ENCODE data around the gene FRMD4A. TPM values are rescaled to one million over a fixed set of nuclear protein-coding genes. Genes with fewer than 3 reads are reported as not detected.
A peak's percentile ranks its signal among the peaks of the same experiment; 100 is the strongest.

The FRMD4A gene
- polyA plus RNA-seq, 1 donor (not counting 4 experiments of a cell fraction or from before 2014, with no cell fraction given): 12.9 TPM

DNA sequence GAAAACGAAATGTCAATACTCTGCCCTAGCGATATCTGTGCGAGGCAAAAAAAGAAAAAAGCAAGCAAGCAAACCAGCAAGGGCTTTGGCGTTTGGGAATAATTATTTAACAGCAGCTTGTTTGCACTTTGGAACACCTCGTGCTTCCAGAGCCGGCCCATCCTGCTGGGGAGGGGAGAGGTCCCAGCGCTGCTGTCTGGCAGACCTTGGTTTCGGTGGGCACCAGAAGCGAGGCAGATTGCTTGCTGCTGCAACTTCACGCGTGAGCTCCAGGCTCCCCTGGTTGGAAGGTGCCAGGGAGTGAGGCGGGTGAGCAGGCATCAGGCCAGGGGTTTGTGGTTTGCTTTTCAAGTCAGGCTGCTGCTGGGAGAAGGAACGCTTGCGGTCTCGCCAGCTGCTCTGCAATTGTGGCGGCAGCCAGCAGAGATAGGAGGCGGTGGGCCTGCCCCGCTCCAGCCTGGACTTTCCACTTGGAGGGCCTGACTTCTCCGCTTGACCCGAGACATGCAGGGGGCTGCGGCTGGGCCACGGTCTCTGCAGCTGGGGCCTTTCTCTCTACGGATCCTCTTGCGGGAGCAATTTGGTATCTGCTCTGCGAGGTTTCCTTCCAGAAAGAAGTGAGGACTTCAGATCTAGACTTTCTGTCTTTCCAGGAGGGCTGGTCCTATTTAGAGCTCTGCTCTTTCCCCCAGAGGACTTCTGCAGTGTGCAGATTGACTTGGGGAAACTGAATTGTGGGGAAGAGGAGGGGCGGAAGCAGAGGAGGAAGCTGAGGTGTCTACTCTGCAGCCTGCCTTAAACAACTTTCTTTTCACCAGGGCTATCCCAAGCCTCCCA lies 612.6 kb downstream of the FRMD4A start:
- H3K27ac ChIP-seq (ENCODE audit: control insufficient read depth, insufficient read depth, low read length): peak overlapping the region; percentile 78
- H3K4me1 ChIP-seq (ENCODE audit: control insufficient read depth, extremely low read depth, insufficient read depth, low read length): peaks cover 26% of the 10 kb centered on the region
- H3K27me3 ChIP-seq (ENCODE audit: control insufficient read depth, extremely low read depth, insufficient read depth, low read length): no peaks in the 10 kb centered on the region
- no peaks in the 10 kb centered on the region for H3K36me3 ChIP-seq (ENCODE audit: control insufficient read depth in 2 of 2, extremely low read depth in 1 of 2, insufficient read depth in 2 of 2, low read length in 2 of 2)
- dilution Hi-C loops (cut with MboI; ENCODE audit: extremely low pct_ligation_motif_present, low sequenced_read_pairs): no loop called here
- H3K4me3 ChIP-seq (ENCODE audit: control insufficient read depth in 2 of 3, extremely low read depth in 1 of 3, insufficient read depth in 2 of 3, low read depth in 1 of 3, low read length in 3 of 3): peak overlapping the region; percentile 23 to 71 (median 66)
- H3K9me1 ChIP-seq (ENCODE audit: control insufficient read depth, extremely low read depth, insufficient read depth, low read length): no peaks in the 10 kb centered on the region
- no peaks in the 10 kb centered on the region for H4K20me1 ChIP-seq (ENCODE audit: control insufficient read depth, extremely low read depth, insufficient read depth, low read length)
- H3K9me3 ChIP-seq (ENCODE audit: control insufficient read depth, low read depth, low read length): no peaks in the 10 kb centered on the region
- DNase-seq (ENCODE audit: low read depth, low spot score): peak; percentile 58
- FAIRE-seq: peak; percentile 81
- no peak for TF ChIP-seq EZH2 (IDR thresholded peaks at IDR 0.05; ENCODE audit: low read length)
- TF ChIP-seq, protein P1, sequence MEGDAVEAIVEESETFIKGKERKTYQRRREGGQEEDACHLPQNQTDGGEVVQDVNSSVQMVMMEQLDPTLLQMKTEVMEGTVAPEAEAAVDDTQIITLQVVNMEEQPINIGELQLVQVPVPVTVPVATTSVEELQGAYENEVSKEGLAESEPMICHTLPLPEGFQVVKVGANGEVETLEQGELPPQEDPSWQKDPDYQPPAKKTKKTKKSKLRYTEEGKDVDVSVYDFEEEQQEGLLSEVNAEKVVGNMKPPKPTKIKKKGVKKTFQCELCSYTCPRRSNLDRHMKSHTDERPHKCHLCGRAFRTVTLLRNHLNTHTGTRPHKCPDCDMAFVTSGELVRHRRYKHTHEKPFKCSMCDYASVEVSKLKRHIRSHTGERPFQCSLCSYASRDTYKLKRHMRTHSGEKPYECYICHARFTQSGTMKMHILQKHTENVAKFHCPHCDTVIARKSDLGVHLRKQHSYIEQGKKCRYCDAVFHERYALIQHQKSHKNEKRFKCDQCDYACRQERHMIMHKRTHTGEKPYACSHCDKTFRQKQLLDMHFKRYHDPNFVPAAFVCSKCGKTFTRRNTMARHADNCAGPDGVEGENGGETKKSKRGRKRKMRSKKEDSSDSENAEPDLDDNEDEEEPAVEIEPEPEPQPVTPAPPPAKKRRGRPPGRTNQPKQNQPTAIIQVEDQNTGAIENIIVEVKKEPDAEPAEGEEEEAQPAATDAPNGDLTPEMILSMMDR (optimal IDR thresholded peaks at IDR 0.05 in 1 of 3, IDR thresholded peaks at IDR 0.05 in 1 of 3, conservative IDR thresholded peaks at IDR 0.05 in 1 of 3; ENCODE audit: extremely low read depth in 1 of 3, insufficient read depth in 2 of 3, low read length in 3 of 3): no peak
- no peaks in the 10 kb centered on the region for H3K79me2 ChIP-seq (ENCODE audit: control insufficient read depth, insufficient read depth, low read length)
- H2AFZ ChIP-seq (ENCODE audit: control insufficient read depth, low read length): peak overlapping the region; percentile 70
- peak overlapping the region; percentile 66 for H3K9ac ChIP-seq (ENCODE audit: control insufficient read depth, extremely low read depth, insufficient read depth, low read length)
- peak overlapping the region; percentile 96 for H3K4me2 ChIP-seq (ENCODE audit: control insufficient read depth, extremely low read depth, insufficient read depth, low read depth, low read length)

DNA sequence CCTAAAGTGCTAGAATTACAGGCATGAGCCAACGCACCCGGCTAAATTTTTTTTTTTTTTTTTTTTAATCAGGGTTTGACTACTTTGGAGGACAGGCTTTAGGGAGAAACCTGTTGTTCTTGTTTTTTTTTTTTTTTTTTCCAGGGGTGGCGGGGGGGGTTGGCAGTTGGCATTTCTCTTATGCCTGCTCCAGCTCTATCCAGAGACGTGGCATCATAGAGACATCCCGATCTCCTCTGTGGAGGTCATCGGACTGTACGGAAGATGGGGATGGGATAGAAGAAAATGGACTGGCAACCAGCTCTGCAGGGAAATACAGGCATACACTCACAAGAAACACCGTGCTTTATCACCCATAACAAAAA lies 613.2 kb downstream of the FRMD4A start:
- Histone ChIP-seq H3K4me1 (ENCODE audit: control insufficient read depth, extremely low read depth, insufficient read depth, low read length) (peaks cover 32% of the 10 kb centered on the region), H3K27me3 (ENCODE audit: control insufficient read depth, extremely low read depth, insufficient read depth, low read length) (no peaks in the 10 kb centered on the region), H3K9me1 (ENCODE audit: control insufficient read depth, extremely low read depth, insufficient read depth, low read length) (no peaks in the 10 kb centered on the region), H3K9ac (ENCODE audit: control insufficient read depth, extremely low read depth, insufficient read depth, low read length) (peak overlapping the region; percentile 66), H3K4me2 (ENCODE audit: control insufficient read depth, extremely low read depth, insufficient read depth, low read depth, low read length) (peak overlapping the region; percentile 96), H3K79me2 (ENCODE audit: control insufficient read depth, insufficient read depth, low read length) (no peaks in the 10 kb centered on the region), H3K36me3 (ENCODE audit: control insufficient read depth in 2 of 2, extremely low read depth in 1 of 2, insufficient read depth in 2 of 2, low read length in 2 of 2) (no peaks in the 10 kb centered on the region), H2AFZ (ENCODE audit: control insufficient read depth, low read length) (peak overlapping the region; percentile 70), H3K9me3 (ENCODE audit: control insufficient read depth, low read depth, low read length) (no peaks in the 10 kb centered on the region), H3K27ac (ENCODE audit: control insufficient read depth, insufficient read depth, low read length) (peak overlapping the region; percentile 78), H4K20me1 (ENCODE audit: control insufficient read depth, extremely low read depth, insufficient read depth, low read length) (no peaks in the 10 kb centered on the region), H3K4me3 (ENCODE audit: control insufficient read depth in 2 of 3, extremely low read depth in 1 of 3, insufficient read depth in 2 of 3, low read depth in 1 of 3, low read length in 3 of 3) (peak overlapping the region; percentile 23 to 71 (median 66))
- no peak for TF ChIP-seq EZH2 (IDR thresholded peaks at IDR 0.05; ENCODE audit: low read length)
- TF ChIP-seq, protein P1 (optimal IDR thresholded peaks at IDR 0.05 in 1 of 3, IDR thresholded peaks at IDR 0.05 in 1 of 3, conservative IDR thresholded peaks at IDR 0.05 in 1 of 3; ENCODE audit: extremely low read depth in 1 of 3, insufficient read depth in 2 of 3, low read length in 3 of 3): no peak
- no peak for FAIRE-seq
- dilution Hi-C loops (cut with MboI; ENCODE audit: extremely low pct_ligation_motif_present, low sequenced_read_pairs): no loop called here
- no peak for DNase-seq (ENCODE audit: low read depth, low spot score)
